ENCODE data around the gene RASGRF2. TPM values are rescaled to one million over a fixed set of nuclear protein-coding genes. Genes with fewer than 3 reads are reported as not detected.

RASGRF2 gene
- total RNA-seq, 1 experiment from 2014 or later: not detected

GRCh38 chr5:81241961-81242648, 281.9 kb downstream of the RASGRF2 start:
- Mint-ChIP-seq H3K36me3 (ENCODE audit: insufficient read depth, unreplicated experiment) (peaks cover 6% of the 10 kb centered on the region), H3K27ac (ENCODE audit: low read depth, unreplicated experiment) (no peak overlapping the region), H3K4me3 (ENCODE audit: unreplicated experiment) (no peak overlapping the region), H3K9me3 (ENCODE audit: unreplicated experiment) (no peaks in the 10 kb centered on the region), H3K27me3 (ENCODE audit: insufficient read depth, unreplicated experiment) (no peaks in the 10 kb centered on the region), H3K4me1 (ENCODE audit: insufficient read depth, unreplicated experiment) (peaks cover 15% of the 10 kb centered on the region)
- intact Hi-C loops (cut with micrococcal nuclease): loop anchor here (10.0 kb wide), 1 partner anchor 53 kb away; no protein-coding TSS in a partner anchor
- POLR2A ChIA-PET: no interaction called here
- no TSS peak for BruUV-seq (replicated peaks)
- CTCF ChIA-PET: interaction anchor here (0.6 to 1.6 kb wide), 4 partner anchors 43 to 131 kb away, joined by 3 to 8 read pairs (median 4); no protein-coding TSS in a partner anchor
- DNase-seq (ENCODE audit: unreplicated experiment): no peak
- no peak for TF ChIP-seq CTCF (IDR thresholded peaks at IDR 0.05; ENCODE audit: unreplicated experiment)

GRCh38 chr5:81242906-81243436, 282.8 kb downstream of the RASGRF2 start:
- POLR2A ChIA-PET: no interaction called here
- no peaks in the 10 kb centered on the region for H3K9me3 Mint-ChIP-seq (ENCODE audit: unreplicated experiment)
- no peak overlapping the region for H3K27ac Mint-ChIP-seq (ENCODE audit: low read depth, unreplicated experiment)
- CTCF ChIA-PET: interaction anchor here (1.0 to 1.6 kb wide), 3 partner anchors 43 to 59 kb away, joined by 3 to 8 read pairs (median 5); partner anchors contain the start of gene ZCCHC9
- H3K36me3 Mint-ChIP-seq (ENCODE audit: insufficient read depth, unreplicated experiment): peaks cover 6% of the 10 kb centered on the region
- TF ChIP-seq CTCF (IDR thresholded peaks at IDR 0.05; ENCODE audit: unreplicated experiment): no peak
- no TSS peak for BruUV-seq (replicated peaks)
- intact Hi-C loops (cut with micrococcal nuclease): loop anchor here (10.0 kb wide), 1 partner anchor 52 kb away; no protein-coding TSS in a partner anchor
- no peaks in the 10 kb centered on the region for H3K27me3 Mint-ChIP-seq (ENCODE audit: insufficient read depth, unreplicated experiment)
- no peak for DNase-seq (ENCODE audit: unreplicated experiment)
- peaks cover 15% of the 10 kb centered on the region for H3K4me1 Mint-ChIP-seq (ENCODE audit: insufficient read depth, unreplicated experiment)
- H3K4me3 Mint-ChIP-seq (ENCODE audit: unreplicated experiment): no peak overlapping the region

GRCh38 chr5:81244451-81244850, 284.3 kb downstream of the RASGRF2 start:
- Mint-ChIP-seq H3K4me1 (ENCODE audit: insufficient read depth, unreplicated experiment) (peaks cover 15% of the 10 kb centered on the region), H3K36me3 (ENCODE audit: insufficient read depth, unreplicated experiment) (peaks cover 6% of the 10 kb centered on the region), H3K27me3 (ENCODE audit: insufficient read depth, unreplicated experiment) (no peaks in the 10 kb centered on the region), H3K9me3 (ENCODE audit: unreplicated experiment) (no peaks in the 10 kb centered on the region), H3K27ac (ENCODE audit: low read depth, unreplicated experiment) (no peak overlapping the region), H3K4me3 (ENCODE audit: unreplicated experiment) (no peak overlapping the region)
- no peak for TF ChIP-seq CTCF (IDR thresholded peaks at IDR 0.05; ENCODE audit: unreplicated experiment)
- POLR2A ChIA-PET: no interaction called here
- CTCF ChIA-PET: interaction anchor here (0.5 to 1.0 kb wide), 3 partner anchors 13 to 593 kb away, joined by 3 read pairs; no protein-coding TSS in a partner anchor
- intact Hi-C loops (cut with micrococcal nuclease): loop anchor here (10.0 kb wide), 1 partner anchor 50 kb away; no protein-coding TSS in a partner anchor
- BruUV-seq (replicated peaks): no TSS peak
- DNase-seq (ENCODE audit: unreplicated experiment): no peak

- TF ChIP-seq CTCF (IDR thresholded peaks at IDR 0.05; ENCODE audit: unreplicated experiment): no peak
- BruUV-seq (replicated peaks): no TSS peak
- H3K27ac Mint-ChIP-seq (ENCODE audit: low read depth, unreplicated experiment): no peak overlapping the region
- intact Hi-C loops (cut with micrococcal nuclease): loop anchor here (10.0 kb wide), 1 partner anchor 49 kb away; no protein-coding TSS in a partner anchor
- H3K4me1 Mint-ChIP-seq (ENCODE audit: insufficient read depth, unreplicated experiment): peaks cover 15% of the 10 kb centered on the region
- no peaks in the 10 kb centered on the region for H3K27me3 Mint-ChIP-seq (ENCODE audit: insufficient read depth, unreplicated experiment)
- no peak for DNase-seq (ENCODE audit: unreplicated experiment)
- H3K9me3 Mint-ChIP-seq (ENCODE audit: unreplicated experiment): no peaks in the 10 kb centered on the region
- CTCF ChIA-PET: interaction anchor here (0.6 to 2.0 kb wide), 3 partner anchors 52 to 837 kb away, joined by 3 to 9 read pairs (median 3); no protein-coding TSS in a partner anchor
- peaks cover 6% of the 10 kb centered on the region for H3K36me3 Mint-ChIP-seq (ENCODE audit: insufficient read depth, unreplicated experiment)
- no peak overlapping the region for H3K4me3 Mint-ChIP-seq (ENCODE audit: unreplicated experiment)
- POLR2A ChIA-PET: no interaction called here
These were observed 285.7 kb downstream of the RASGRF2 start for GRCh38 chr5:81245871-81246235.
